Measurements from ENCODE around the gene LRRC75A. TPM values are rescaled to one million over a fixed set of nuclear protein-coding genes. Genes with fewer than 3 reads are reported as not detected.

LRRC75A gene
- total and polyA plus RNA-seq, 2 of the 8 experiments (the other 6 are each of a cell fraction or from before 2014, with no cell fraction given), result 9.7 to 9.9 TPM

DNA sequence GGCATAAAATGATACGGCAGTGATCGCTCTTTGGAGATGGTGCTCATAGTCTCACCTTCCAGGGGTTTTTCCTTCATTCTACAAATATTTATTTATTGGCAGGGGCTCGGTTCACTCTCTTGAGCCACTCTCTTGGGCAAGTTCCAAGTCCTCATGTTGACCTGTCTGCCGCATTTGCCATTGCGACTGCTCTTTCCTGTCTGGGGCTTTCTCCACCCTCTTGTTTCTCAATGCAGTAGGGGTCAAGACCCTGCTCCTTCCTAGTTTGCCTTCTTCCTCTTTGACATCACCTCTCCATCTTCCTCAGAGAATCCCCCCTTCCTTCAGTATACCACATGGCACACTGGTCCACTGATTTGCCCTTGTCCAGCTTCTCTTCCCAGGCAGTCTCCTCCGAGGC, 21.9 kb upstream of the LRRC75A start:
- H3K27ac ChIP-seq (ENCODE audit: low read depth, low read length), result no peak overlapping the region
- H3K4me2 ChIP-seq (ENCODE audit: insufficient read depth in 1 of 2, low read depth in 2 of 2, low read length in 2 of 2), result no peak overlapping the region
- H3K79me1 ChIP-seq (ENCODE audit: low read depth, low read length), result no peaks in the 10 kb centered on the region
- no peaks in the 10 kb centered on the region for H3K9me3 ChIP-seq (ENCODE audit: insufficient read depth in 2 of 2, low read depth in 1 of 2, low read length in 1 of 2)
- CTCF ChIA-PET (ENCODE audit: partially characterized antibody), result interaction anchor here (34.1 kb wide), 1 partner anchor 56 kb away, joined by 941 read pairs; no protein-coding TSS in a partner anchor
- H3K4ac ChIP-seq (replicated peaks; ENCODE audit: insufficient read length, low read depth, low read length), result no peak overlapping the region
- FAIRE-seq (no peak), DNase-seq (ENCODE audit: low read depth in 1 of 2, low spot score in 2 of 2) (no peak)
- no peak overlapping the region for H2BK120ac ChIP-seq (replicated peaks; ENCODE audit: low read depth, low read length)
- H3K56ac ChIP-seq (replicated peaks; ENCODE audit: insufficient read length, low read depth, low read length), result no peak overlapping the region
- H4K5ac ChIP-seq (ENCODE audit: insufficient read length, low read depth, low read length), result no peak overlapping the region
- H2AK5ac ChIP-seq (ENCODE audit: low read depth, low read length), result no peak overlapping the region; the same call in 1 of the 2 replicates
- H3K23ac ChIP-seq (ENCODE audit: insufficient read length), result no peak overlapping the region
- H2BK20ac ChIP-seq (ENCODE audit: low read length), result no peak overlapping the region
- H4K20me1 ChIP-seq (replicated peaks in 1 of 2; ENCODE audit: control insufficient read depth in 1 of 2, insufficient read depth in 2 of 2, low read length in 2 of 2), result no peaks in the 10 kb centered on the region
- 89% methylated on average over 6 of the region's 6 CpGs; no CpG with 5 or more reads in 1 of the 2 experiments for WGBS, 2 experiments (ENCODE audit: extremely low coverage in 1 of 2, insufficient coverage in 1 of 2, insufficient read length in 1 of 2, insufficient replicate concordance in 2 of 2, low coverage in 1 of 2, low lambda C conversion rate in 2 of 2, missing lambda C conversion rate in 1 of 2)
- no peaks in the 10 kb centered on the region for H3K79me2 ChIP-seq (ENCODE audit: control insufficient read depth in 1 of 2, insufficient read depth in 2 of 2, low read length in 2 of 2)
- H3K14ac ChIP-seq (ENCODE audit: insufficient read length), result no peak overlapping the region
- TF ChIP-seq GABPA (IDR thresholded peaks at IDR 0.05; ENCODE audit: borderline replicate concordance, insufficient read depth, low read length) (no peak), NANOG (IDR thresholded peaks at IDR 0.05; ENCODE audit: insufficient read depth, low read depth, low read length, poor library complexity, severe bottlenecking) (no peak), BACH1 (IDR thresholded peaks at IDR 0.05; ENCODE audit: low read length) (no peak), BCL11A (IDR thresholded peaks at IDR 0.05; ENCODE audit: low read depth in 2 of 2, low read length in 2 of 2) (no peak), EGR1 (IDR thresholded peaks at IDR 0.05; ENCODE audit: borderline replicate concordance, low read depth, low read length) (no peak), CBX8 (IDR thresholded peaks at IDR 0.05; ENCODE audit: borderline replicate concordance, low read depth, low read length) (no peak), KDM4A (IDR thresholded peaks at IDR 0.05; ENCODE audit: low read depth, low read length, severe bottlenecking) (no peak), TAF7 (optimal IDR thresholded peaks at IDR 0.05; ENCODE audit: borderline replicate concordance, low read depth, low read length) (no peak), YY1 (IDR thresholded peaks at IDR 0.05; ENCODE audit: low read depth, low read length) (no peak), ASH2L (IDR thresholded peaks at IDR 0.05; ENCODE audit: low read length) (no peak)
- no peak overlapping the region for H2BK5ac ChIP-seq (ENCODE audit: low read depth, low read length)
- no peak overlapping the region for H3K9ac ChIP-seq (replicated peaks in 1 of 4; ENCODE audit: extremely low read depth in 1 of 4, low read depth in 3 of 4, low read length in 3 of 4)
- no peak overlapping the region for H2AFZ ChIP-seq (ENCODE audit: low read length)
- POLR2A ChIA-PET (ENCODE audit: partially characterized antibody), result interaction anchor here (0.8 kb wide), 1 partner anchor 71 kb away, joined by 3 read pairs; no protein-coding TSS in a partner anchor
- peaks cover 4 to 12% (median 9%) of the 10 kb centered on the region in 4 experiments for H3K4me1 ChIP-seq (replicated peaks in 1 of 4; ENCODE audit: control insufficient read depth in 3 of 4, insufficient read depth in 4 of 4, low read length in 3 of 4)
- no peak overlapping the region for H4K8ac ChIP-seq (ENCODE audit: extremely low read depth, insufficient read depth, low read length)
- no peaks in the 10 kb centered on the region for H3K36me3 ChIP-seq (ENCODE audit: control insufficient read depth in 2 of 4, insufficient read depth in 4 of 4, low read length in 3 of 4)
- no peak overlapping the region for H4K91ac ChIP-seq (replicated peaks; ENCODE audit: insufficient read length, low read length)
- no peak overlapping the region for H2BK12ac ChIP-seq (ENCODE audit: low read depth, low read length)
- H3K4me3 ChIP-seq (ENCODE audit: extremely low read depth in 1 of 4, insufficient read depth in 2 of 4, low read depth in 3 of 4, low read length in 4 of 4), result no peak overlapping the region
- H2BK15ac ChIP-seq (ENCODE audit: low read length), result 0 out of 2 replicates have a peak overlapping the region, but pooled peaks have one; percentile 76
- no peaks in the 10 kb centered on the region for H3K23me2 ChIP-seq (ENCODE audit: low read depth, low read length)
- no peaks in the 10 kb centered on the region; a peak in 2 of 7 replicates for H3K27me3 ChIP-seq (replicated peaks in 1 of 4; ENCODE audit: control insufficient read depth in 3 of 4, extremely low read depth in 1 of 4, insufficient read depth in 3 of 4, low read length in 3 of 4)
- H3K18ac ChIP-seq (ENCODE audit: extremely low read depth, low read length), result no peak overlapping the region

Measured in H1 (cell line).